ENCODE data around the gene AJAP1. TPM values are rescaled to one million over a fixed set of nuclear protein-coding genes. Genes with fewer than 3 reads are reported as not detected.
A peak's percentile ranks its signal among the peaks of the same experiment; 100 is the strongest.

AJAP1 gene
- total RNA-seq, 2 experiments from 2014 or later = not detected

DNA sequence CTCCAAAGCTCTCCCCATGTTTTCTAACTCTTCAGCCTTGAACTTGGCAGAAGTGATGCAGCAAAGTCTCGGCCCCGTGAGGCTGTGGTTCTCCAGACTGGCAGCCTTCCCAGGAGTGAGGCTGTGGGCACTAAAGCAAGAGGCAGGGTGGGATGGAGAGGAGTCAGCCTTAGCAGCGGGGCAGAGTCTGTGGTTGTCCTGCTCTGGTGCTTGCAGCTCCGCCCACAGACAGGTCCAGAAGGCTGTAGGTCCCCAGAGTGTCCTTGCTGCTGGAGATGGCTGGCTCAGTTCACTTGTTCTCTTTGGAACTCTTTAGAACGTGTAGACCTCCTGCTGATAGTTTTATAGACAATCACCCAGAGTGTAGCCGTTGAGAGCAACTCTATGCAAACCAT lies 142.6 kb downstream of the AJAP1 start:
- peak overlapping the region; percentile 33 for H3K4me3 ChIP-seq (ENCODE audit: low read depth, low read length, poor library complexity, severe bottlenecking)
- BruUV-seq (replicated peaks) = no TSS peak
- peak overlapping the region; percentile 60 for H3K4me2 ChIP-seq (ENCODE audit: low read length)
- no peaks in the 10 kb centered on the region for H3K9me2 ChIP-seq (ENCODE audit: insufficient read depth, low read length)
- POLR2A ChIA-PET = interaction anchor here (0.5 to 0.7 kb wide), 2 partner anchors 430 to 631 kb away, joined by 3 read pairs; no protein-coding TSS in a partner anchor
- no peaks in the 10 kb centered on the region for H3K36me3 ChIP-seq (ENCODE audit: insufficient read depth, low read length)
- H3K27ac ChIP-seq (ENCODE audit: low read depth, low read length, poor library complexity, severe bottlenecking) = peak overlapping the region; percentile 87
- TF ChIP-seq, protein P1, sequence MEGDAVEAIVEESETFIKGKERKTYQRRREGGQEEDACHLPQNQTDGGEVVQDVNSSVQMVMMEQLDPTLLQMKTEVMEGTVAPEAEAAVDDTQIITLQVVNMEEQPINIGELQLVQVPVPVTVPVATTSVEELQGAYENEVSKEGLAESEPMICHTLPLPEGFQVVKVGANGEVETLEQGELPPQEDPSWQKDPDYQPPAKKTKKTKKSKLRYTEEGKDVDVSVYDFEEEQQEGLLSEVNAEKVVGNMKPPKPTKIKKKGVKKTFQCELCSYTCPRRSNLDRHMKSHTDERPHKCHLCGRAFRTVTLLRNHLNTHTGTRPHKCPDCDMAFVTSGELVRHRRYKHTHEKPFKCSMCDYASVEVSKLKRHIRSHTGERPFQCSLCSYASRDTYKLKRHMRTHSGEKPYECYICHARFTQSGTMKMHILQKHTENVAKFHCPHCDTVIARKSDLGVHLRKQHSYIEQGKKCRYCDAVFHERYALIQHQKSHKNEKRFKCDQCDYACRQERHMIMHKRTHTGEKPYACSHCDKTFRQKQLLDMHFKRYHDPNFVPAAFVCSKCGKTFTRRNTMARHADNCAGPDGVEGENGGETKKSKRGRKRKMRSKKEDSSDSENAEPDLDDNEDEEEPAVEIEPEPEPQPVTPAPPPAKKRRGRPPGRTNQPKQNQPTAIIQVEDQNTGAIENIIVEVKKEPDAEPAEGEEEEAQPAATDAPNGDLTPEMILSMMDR (conservative IDR thresholded peaks at IDR 0.05; ENCODE audit: low read length) = 0 out of 2 replicates have a peak, but pooled peaks have one; percentile 20
- TF ChIP-seq EZH2phosphoT487 (IDR thresholded peaks at IDR 0.05; ENCODE audit: borderline replicate concordance, low read depth, low read length) = no peak
- CTCF ChIA-PET (ENCODE audit: unreplicated experiment) = no interaction called here
- peak overlapping the region; percentile 16; the same call in 1 of the 2 replicates for H2AFZ ChIP-seq (ENCODE audit: low read length)
- no peaks in the 10 kb centered on the region for H3K79me2 ChIP-seq (ENCODE audit: insufficient read depth, low read depth, low read length)
- no peaks in the 10 kb centered on the region for H3K9me3 ChIP-seq (ENCODE audit: low read length)
- peaks cover 45% of the 10 kb centered on the region for H3K4me1 ChIP-seq (ENCODE audit: insufficient read depth, low read length, poor library complexity, severe bottlenecking)
- no peaks in the 10 kb centered on the region for H4K20me1 ChIP-seq (ENCODE audit: insufficient read depth, low read length)
- intact Hi-C loops (cut with micrococcal nuclease; ENCODE audit: unreplicated experiment) = loop anchor here (10.0 kb wide), 1 partner anchor 428 kb away; no protein-coding TSS in a partner anchor
- peak; percentile 36 for DNase-seq (ENCODE audit: low spot score)

DNA sequence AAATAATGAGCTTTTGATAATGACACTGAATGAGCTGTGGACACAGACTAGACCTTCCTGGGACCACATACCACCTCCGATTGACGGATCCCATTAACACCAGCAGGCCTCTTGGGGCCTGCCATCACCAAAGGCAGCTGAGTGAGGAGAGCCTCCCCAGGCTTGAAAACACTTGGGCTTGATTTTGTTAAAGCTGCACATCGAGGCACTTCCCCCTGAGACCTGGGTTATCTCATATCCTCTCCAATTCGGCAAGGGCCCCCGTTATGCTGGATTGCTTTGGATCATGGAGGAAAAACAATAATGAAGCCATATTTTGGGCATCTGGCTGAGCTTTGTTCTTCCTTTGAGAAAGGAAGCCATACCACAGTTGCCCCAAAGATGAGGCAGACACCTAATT lies 143.0 kb downstream of the AJAP1 start:
- Histone ChIP-seq H3K4me3 (ENCODE audit: low read depth, low read length, poor library complexity, severe bottlenecking) (peak overlapping the region; percentile 33), H3K4me1 (ENCODE audit: insufficient read depth, low read length, poor library complexity, severe bottlenecking) (peaks cover 45% of the 10 kb centered on the region), H3K27ac (ENCODE audit: low read depth, low read length, poor library complexity, severe bottlenecking) (peak overlapping the region; percentile 87), H2AFZ (ENCODE audit: low read length) (peak overlapping the region; percentile 16; the same call in 1 of the 2 replicates), H3K9me3 (ENCODE audit: low read length) (no peaks in the 10 kb centered on the region), H3K79me2 (ENCODE audit: insufficient read depth, low read depth, low read length) (no peaks in the 10 kb centered on the region), H4K20me1 (ENCODE audit: insufficient read depth, low read length) (no peaks in the 10 kb centered on the region), H3K36me3 (ENCODE audit: insufficient read depth, low read length) (no peaks in the 10 kb centered on the region), H3K9me2 (ENCODE audit: insufficient read depth, low read length) (no peaks in the 10 kb centered on the region), H3K4me2 (ENCODE audit: low read length) (peak overlapping the region; percentile 60)
- ChIA-PET CTCF (ENCODE audit: unreplicated experiment) (no interaction called here), POLR2A (interaction anchor here (0.5 kb wide), 1 partner anchor 432 kb away, joined by 3 read pairs; no protein-coding TSS in a partner anchor)
- DNase-seq (ENCODE audit: low spot score) = no peak
- no peak for TF ChIP-seq EZH2phosphoT487 (IDR thresholded peaks at IDR 0.05; ENCODE audit: borderline replicate concordance, low read depth, low read length)
- TF ChIP-seq, protein P1 (conservative IDR thresholded peaks at IDR 0.05; ENCODE audit: low read length) = no peak
- BruUV-seq (replicated peaks) = no TSS peak
- intact Hi-C loops (cut with micrococcal nuclease; ENCODE audit: unreplicated experiment) = loop anchor here (10.0 kb wide), 1 partner anchor 427 kb away; no protein-coding TSS in a partner anchor

DNA sequence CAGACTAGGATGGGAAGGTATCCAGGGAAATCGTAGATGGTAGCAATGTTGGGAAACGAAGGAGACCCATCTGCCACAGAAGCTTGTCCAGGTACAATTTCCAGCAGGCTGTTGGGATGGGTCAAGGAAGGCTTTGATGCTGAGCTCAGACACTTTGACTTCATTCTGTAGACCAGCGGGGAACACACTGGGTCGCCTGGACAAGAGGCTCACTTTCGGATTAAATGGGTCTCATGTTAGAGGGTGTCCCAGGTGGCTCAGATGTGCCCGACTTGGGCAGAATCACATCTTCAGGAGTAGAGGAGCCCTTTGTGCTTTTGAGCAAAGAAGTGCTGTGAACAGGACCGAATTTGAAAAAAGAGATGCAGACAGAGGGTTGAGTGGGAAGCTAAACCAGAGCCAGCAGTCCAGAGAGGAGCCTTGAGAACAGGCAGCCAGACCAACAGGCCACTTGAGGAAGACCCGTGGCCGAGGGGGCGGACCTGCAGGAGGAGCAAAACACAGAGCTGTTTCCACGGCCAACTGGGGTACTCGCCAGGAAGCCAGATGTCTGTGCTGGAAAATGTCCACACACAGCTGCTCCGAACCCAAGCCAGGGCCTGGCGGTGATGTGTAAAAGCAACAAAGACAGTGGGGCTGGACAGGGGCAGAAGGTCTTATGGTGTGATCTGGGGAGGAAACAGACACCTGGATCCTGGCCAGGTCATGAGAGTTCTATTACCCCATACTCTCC lies 146.9 kb downstream of the AJAP1 start:
- Histone ChIP-seq H3K36me3 (ENCODE audit: insufficient read depth, low read length) (no peaks in the 10 kb centered on the region), H3K4me3 (ENCODE audit: low read depth, low read length, poor library complexity, severe bottlenecking) (no peak overlapping the region), H3K9me3 (ENCODE audit: low read length) (no peaks in the 10 kb centered on the region), H3K4me1 (ENCODE audit: insufficient read depth, low read length, poor library complexity, severe bottlenecking) (peaks cover 32% of the 10 kb centered on the region), H3K27ac (ENCODE audit: low read depth, low read length, poor library complexity, severe bottlenecking) (no peak overlapping the region), H3K9me2 (ENCODE audit: insufficient read depth, low read length) (no peaks in the 10 kb centered on the region), H4K20me1 (ENCODE audit: insufficient read depth, low read length) (no peaks in the 10 kb centered on the region), H2AFZ (ENCODE audit: low read length) (no peak overlapping the region), H3K79me2 (ENCODE audit: insufficient read depth, low read depth, low read length) (no peaks in the 10 kb centered on the region), H3K4me2 (ENCODE audit: low read length) (no peak overlapping the region)
- no peak for DNase-seq (ENCODE audit: low spot score)
- intact Hi-C loops (cut with micrococcal nuclease; ENCODE audit: unreplicated experiment) = no loop called here
- ChIA-PET POLR2A (no interaction called here), CTCF (ENCODE audit: unreplicated experiment) (no interaction called here)
- no TSS peak for BruUV-seq (replicated peaks)
- no peak for TF ChIP-seq EZH2phosphoT487 (IDR thresholded peaks at IDR 0.05; ENCODE audit: borderline replicate concordance, low read depth, low read length)
- TF ChIP-seq, protein P1 (conservative IDR thresholded peaks at IDR 0.05; ENCODE audit: low read length) = no peak
